NCI-H146 treated with DMSO at 0.1 percent for 48 hours (cell line): Measurements from ENCODE around the gene CYP4F2.
"Not testable (repeated sequence)": the region's sequence is repeated elsewhere in the genome, so short reads cannot be mapped to it uniquely, and the experiment has no call there.

Experiments used
- DNase-seq: peaks from one replicate; lab custom pipeline; 2025; ENCODE audit not compliant: unreplicated experiment; lab: John Stamatoyannopoulos, UW

CYP4F2 gene

DNA sequence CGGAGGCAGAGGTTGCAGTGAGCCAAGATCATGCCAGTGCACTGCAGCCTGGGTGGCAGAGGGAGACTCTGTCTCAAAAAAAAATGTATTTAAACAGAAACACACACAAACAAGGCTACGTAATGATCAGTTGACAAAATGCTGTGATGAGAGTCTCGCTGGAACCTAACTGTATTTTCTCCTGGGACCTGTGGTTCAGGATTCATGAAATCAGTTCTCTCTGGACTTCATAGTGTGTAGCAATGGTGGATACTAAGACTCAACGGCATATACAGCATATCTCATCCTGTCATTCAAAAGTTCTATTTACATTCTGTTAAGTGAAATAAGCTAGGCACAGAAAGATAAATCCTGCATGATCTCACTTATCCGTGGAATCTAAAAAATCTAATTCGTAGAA, 37.4 kb downstream of the CYP4F2 start:
- no peak for DNase-seq

DNA sequence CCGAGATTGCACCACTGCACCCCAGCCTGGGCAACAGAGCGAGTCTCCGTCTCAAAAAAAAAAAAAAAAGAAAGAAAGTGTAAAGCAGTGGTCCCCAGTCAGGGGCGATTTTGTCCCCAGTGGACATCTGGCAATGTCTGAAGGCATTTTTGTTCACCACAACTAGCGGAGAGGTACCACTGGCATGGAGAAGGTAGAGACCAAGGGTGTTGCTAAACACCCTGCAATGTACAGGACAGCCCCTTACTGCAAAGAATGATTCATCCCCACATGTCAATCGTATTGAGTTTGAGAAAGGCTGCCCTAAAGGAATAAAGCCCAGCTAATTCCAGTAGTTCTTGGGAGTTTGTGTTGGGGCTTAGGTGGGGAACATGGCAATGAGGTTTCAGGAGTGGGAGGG, 38.7 kb downstream of the CYP4F2 start:
- no peak for DNase-seq

DNA sequence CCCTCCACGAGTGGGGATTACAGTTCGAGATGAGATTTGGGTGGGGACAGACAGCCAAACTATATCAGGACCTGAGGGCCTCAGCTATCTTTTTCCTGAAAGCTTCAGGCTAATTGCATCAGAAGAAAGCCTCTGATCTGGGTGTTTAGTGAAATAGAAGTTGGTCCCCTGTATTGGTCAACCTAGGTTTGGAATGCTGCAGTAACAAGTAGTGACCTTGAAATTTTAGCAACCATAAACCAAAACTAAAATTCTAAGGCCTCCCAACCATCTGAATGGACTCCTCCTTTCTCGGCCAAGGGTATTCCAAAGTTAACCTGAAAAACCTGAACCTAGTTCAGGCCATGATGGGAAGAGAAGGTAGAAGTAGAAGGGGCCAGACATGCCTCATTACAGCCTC, 47.5 kb downstream of the CYP4F2 start:
- no peak for DNase-seq

DNA sequence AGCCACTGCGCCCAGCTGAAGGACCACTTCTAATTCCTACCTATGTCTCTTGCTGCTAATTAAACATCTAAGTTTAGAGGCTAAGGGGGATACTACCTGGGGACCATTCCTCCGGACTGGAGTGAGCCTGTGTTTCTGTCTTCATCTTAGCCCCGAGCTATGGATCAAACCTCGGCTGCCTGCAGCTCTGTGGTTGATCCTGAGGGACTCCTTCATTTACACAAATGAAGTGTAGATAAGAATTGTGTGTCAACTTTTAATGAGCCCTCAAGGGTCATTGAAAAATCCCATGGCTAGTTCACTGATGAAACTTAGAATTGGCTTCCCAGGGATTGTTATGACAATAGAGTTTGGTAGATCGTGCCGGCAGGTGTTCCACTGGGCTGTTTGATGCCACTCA, 51.0 kb downstream of the CYP4F2 start:
- DNase-seq: no peak

DNA sequence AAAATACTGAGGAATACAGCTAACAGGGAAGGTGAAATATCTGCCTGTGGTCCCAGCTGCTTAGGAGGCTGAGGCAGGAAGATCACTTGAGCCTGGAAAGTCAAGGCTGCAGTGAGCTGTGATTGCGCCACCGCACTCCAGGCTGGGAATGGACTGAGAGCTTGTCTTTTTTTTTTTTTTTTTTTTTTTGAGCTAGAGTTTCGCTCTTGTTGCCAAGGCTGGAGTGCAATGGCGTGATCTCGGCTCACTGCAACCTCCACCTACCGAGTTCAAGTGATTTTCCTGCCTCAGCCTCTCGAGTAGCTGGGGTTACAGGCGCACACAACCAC, 54.0 kb downstream of the CYP4F2 start:
- not testable (repeated sequence) for DNase-seq

DNA sequence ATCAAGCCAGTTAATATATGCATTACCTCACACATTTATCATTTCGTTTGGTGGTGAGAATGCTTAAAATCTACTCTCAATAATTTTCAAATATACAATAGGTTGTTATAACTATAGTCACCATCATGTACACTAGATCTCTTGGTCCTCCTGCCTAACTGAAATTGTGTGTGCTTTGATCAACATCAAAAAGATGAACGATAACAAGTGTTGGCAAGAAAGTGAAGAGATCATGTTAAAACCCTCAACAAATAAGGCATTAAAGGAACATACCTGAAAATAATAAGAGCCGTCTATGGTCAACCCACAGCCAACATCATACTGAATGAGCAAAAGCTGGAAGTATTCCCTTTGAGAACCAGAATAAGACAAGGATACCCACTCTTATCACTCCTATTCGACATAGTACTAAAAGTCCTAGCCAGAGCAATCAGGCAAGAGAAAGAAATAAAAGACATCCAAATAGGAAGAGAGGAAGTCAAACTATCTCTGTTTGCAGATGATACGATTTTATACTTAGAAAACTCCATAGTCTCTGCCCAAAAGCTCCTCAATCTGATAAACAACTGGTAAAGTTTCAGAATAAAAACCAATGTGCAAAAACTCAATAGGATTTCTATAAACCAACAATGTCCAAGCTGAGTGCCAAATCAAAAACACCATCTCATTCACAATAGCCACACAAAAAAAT, 54.5 kb downstream of the CYP4F2 start:
- DNase-seq: no peak

DNA sequence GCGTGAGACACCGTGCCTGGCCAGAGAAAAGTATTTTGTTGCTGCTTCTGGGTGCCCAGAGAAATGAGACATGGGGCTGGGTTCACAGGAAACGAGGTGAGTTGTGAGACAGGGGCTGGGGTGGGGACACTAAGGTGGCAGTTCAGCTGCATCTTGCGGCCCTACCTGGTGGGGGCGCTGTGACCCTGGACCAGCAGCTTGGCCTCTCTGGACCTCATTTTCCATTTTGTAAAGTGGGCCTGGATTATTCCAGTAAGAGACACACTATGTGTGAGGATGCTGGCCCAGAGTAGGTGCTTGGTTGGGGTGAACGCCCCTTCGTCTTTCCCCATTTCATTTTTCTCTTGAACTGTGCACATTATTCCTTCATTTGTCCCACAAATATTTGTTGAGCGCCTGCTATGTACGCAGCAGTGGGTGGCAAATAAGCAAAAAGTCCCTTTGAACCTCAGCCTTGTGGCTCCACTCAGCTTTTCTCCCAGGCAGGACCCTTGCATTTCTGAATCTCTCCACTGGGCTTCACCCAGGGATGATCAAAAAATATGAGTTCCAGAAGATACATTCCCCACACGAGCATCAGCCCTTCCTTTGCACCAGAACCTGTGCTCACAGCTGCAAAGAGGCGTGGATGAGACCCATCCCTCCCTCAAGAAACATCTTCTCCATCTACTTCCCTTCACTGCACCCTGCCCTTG, 55.9 kb downstream of the CYP4F2 start:
- DNase-seq: no peak

DNA sequence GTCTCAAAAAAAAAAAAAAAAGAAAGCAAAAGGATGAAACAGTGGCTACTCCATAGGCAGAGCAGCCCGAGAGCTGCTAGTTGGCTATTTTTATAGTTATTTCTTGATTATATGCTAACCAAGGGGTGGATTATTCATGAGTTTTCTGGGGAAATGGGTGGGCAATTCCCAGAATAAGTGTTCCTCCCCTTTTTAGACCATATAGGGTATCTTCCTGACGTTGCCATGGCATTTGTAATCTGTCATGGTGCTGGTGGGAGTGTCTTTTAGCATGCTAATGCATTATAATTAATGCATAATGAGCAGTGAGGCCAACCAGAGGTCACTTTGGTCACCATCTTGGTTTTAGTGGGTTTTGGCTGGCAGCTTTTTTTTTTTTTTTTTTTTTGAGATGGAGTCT, 57.0 kb downstream of the CYP4F2 start:
- no peak for DNase-seq

DNA sequence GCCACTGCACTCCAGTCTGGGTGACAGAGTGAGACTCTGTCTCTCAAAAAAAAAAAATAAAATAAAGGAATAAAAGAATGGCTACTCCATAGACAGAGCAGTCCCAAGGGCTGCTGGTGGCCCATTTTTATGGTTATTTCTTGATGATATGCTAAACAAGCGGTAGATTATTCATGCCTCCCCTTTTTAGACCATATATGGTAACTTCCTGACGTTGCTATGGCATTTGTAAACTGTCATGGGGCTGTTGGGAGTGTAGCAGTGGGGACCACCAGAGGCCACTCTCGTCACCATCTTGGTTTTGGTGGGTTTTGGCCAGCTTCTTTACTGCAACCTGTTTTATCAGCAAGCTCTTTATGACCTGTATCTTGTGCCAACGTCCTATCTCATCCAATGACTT, 58.0 kb downstream of the CYP4F2 start:
- DNase-seq: not testable (repeated sequence)

DNA sequence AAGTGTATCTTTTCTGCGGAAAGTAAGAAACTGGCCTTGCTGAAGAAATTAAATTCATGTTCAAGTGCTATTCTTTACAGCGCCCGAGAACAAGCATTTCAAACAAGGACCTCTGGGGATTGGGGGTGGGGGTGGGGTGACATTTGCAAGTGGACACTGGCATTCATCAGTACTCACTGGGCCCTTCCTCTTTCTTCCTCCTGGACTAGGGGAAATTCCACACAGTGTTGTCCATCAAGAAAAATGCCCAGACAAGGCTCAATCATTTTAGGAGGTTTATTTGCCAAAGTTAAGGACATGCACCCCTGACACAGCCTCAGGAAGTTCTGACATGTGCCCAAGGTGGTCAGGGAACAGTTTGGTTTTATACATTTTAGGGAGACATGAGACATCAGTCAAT, 59.5 kb downstream of the CYP4F2 start:
- DNase-seq: no peak

DNA sequence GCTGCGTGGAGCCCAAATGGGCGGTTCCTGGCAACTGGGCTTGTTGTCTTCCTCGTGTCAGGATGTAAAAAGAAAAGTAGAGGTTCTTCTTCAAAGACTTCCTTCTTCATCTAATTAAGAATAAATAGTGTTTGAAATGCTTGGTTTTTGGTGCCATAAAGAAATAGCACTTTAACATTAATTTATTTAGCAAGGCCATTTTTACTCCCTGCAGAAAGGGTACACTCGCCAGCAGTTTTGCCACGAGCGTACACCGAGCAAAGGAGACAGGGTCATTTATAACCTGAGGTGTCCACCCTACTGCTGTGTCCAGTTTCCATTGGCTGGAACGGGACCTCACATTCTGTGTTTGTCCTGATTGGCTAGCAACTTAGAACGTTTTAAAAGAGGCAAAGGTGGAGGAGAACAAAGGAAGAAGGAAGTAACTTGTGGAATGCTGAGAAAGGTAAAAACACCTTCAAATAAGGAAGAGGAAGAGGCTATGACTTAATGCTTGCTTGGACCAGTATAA, 60.6 kb downstream of the CYP4F2 start:
- no peak for DNase-seq

DNA sequence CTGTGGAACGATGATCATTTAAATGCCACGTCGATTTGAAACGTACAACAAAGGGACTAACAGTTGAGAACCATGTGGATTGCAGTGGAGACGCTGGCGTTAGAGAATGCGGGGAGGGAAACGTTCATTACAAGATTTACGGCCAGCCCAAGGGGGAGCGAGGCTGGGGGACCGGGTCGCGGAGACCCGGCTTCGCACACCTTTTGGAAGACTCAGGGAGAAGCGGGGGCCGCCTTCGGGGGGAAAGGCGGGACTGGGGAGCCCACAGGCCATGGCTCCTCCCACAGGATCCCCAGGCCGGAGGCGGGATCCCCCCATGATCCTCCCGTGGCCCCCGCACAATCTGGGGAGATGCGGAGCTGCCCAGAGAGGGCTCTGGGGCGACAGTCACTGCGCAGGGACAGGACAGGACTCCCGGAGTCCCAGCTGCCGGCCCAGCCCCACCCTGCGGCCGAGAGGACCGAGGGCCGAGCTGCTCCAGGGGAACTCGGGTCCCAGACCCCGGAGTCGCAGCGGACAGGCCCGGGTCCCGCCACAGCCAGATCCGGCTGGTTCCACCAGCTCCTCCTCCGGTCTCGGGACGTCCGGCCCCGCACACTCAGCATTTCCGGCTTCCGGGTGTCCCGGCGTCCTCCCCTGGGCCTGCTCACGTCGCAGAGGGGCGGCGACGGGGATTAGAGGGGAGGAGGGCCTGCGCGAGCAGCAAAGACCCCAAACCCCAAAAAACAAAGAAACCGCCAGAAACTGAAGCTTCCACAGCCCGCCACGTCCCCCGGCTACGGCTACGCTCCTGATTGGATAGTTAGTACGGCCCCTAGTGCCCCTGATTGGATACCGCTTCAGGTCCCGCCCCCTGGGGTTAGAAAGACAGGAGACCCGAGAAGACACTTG, 61.3 kb downstream of the CYP4F2 start:
- DNase-seq: peak; percentile 59

DNA sequence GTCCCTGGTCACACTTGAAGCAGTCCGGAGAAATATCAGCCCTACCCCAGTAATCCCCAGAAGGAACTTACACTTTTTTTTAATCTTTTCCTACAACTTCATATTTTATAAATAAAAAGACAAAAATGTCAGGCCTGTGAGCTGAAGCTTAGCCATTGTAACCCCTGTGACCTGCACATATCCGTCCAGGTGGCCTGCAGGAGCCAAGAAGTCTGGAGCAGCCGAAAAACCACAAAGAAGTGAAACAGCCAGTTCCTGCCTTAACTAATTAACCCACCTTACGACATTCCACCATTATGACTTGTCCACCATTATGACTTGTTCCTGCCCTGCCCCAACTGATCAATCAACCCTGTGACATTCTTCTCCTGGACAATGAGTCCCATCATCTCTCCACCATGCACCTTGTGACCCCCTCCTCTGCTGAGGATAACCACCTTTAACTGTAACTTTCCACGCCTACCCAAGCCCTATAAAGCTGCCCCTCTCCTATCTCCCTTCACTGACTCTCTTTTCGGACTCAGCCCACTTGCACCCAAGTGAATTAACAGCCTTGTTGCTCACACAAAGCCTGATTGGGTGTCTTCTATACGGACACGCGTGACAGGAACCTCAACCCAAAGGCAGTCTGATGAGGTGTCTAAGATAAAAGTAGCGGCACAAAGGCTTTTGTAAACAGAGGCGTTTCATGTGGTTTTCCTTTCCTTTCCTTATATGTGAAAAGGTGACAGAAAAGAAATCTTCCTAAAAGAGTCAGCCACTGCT, 62.1 kb downstream of the CYP4F2 start:
- DNase-seq: not testable (repeated sequence)

DNA sequence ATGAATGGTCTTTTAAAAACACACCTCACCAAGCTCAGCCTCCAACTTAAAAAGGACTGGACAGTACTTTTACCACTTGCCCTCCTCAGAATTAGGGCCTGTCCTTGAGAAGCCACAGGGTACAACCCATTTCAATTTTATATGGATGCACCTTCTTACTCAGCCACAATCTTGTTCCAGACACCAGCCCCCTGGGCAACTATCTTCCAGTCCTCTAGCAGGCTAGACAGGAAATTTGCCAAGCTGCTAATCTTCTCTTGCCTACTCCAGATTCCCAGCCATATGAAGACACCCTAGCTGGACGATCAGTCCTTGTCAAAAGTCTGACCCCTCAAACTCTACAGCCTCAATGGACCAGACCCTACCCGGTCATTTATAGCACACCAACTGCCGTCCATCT, 63.6 kb downstream of the CYP4F2 start:
- not testable (repeated sequence) for DNase-seq

DNA sequence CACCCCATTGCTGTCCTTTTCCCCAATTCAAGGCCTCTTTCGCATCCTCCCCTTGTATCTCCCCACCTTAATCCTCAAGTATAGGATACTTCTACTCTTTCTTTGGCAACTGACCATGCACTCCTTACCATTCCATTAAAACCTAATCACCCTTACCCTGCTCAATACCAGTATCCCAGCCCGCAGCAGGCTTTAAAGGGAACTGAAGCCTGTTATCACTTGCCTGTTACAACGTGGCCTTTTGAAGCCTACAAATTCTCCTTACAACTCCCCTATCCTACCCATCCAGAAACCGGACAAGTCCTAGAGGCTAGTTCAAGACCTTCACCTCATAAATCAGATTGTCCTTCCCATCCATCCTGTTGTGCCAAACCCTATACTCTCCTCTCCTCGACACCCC, 66.2 kb downstream of the CYP4F2 start:
- no peak for DNase-seq

DNA sequence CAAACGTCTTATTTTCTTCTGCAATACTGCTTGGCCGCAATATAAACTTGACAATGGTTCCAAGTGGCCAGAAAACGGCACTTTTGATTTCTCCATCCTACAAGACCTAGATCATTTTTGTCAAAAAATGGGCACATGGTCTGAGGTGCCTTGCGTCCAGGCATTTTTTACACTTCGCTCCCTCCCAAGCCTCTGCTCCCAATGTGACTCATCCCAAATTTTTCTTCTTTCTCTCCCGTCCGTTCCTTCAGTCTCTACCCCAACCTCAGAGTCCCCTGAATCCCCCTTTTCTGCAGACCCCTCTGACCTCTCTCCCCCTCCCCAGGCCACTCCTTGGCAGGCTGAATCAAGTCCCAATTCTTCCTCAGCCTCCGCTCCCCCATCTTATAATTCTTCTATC, 68.1 kb downstream of the CYP4F2 start:
- DNase-seq: no peak

DNA sequence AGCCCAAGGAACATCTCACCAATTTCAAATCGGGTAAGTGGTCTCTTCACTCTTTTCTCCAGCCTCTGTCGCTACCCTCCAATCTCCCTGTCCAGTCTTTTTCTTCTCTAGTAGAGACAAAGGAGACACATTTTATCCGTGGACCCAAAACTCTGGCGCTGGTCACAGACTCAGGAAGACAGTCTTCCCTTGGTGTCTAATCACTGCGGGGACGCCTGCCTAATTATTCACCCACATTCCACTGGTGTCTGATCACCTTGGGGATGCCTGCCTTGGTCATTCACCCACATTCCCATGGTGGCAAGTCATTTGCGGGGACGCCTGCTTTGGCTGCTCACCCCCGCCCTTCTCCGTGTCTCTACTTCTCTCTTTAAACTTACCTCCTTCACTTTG, 68.6 kb downstream of the CYP4F2 start:
- no peak for DNase-seq

DNA sequence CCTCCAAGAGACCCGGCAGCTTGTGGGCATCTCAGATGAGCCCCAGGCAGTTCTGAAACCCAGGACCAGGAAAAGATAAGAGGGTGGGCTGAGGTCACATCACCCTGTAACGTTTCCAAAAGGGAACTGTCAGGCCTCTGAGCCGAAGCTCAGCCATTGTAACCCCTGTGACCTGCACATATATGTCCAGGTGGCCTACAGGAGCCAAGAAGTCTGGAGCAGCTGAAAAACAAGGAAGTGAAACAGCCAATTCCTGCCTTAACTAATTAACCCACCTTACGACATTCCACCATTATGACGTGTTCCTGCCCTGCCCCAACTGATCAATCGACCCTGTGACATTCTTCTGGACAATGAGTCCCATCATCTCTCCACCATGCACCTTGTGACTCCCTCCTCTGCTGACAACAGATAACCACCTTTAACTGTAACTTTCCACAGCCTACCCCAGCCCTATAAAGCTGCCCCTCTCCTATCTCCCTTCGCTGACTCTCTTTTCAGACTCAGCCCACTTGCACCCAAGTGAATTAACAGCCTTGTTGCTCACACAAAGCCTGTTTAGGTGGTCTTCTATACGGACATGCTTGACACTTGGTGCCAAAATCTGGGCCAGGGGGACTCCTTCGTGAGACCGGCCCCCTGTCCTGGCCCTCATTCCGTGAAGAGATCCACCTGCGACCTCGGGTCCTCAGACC, 69.1 kb downstream of the CYP4F2 start:
- not testable (repeated sequence) for DNase-seq

DNA sequence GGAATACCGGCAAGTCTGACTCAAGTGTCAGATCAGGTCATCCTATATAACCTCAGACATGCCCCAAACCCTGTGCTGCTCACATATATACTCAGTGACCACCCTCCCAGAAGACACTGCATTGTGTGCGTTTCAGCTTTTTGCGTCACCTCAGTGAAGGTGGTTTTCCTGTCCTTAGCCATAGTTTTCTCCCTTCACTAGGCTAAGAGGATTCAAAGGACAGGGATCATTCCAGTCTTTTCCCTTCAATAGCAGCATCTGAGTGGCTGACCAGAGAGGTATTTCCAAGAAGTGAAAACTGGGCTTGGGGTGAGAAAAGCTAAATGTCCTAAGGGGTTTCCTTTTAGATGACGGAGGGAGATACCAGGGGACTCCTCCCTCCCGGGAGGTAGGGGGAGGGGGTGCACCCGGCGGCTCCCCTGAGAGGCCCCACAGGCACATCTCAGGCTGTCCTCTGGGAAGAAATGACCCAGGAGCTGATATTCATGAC, 69.7 kb downstream of the CYP4F2 start:
- no peak for DNase-seq
